Brain microvascular endothelial cell (primary cell): Measurements from ENCODE around the gene SNX10.

Experiments used
- DNase-seq: peaks from one replicate; pipeline ENCODE4 v3.0.0-alpha.2; 2020
- H3K27ac ChIP-seq: fragments of 250-450 bp; sonication (Bioruptor Pico); 2 replicates; pipeline ENCODE4 v1.5.1; 2020; ENCODE audit warnings: mild to moderate bottlenecking, moderate library complexity
- H3K27me3 ChIP-seq: fragments of 250-450 bp; sonication (Bioruptor Pico); replicated peaks from 2 replicates; pipeline ENCODE4 v1.5.1; 2020; ENCODE audit warnings: mild to moderate bottlenecking
- H3K36me3 ChIP-seq: fragments of 250-450 bp; sonication (Bioruptor Pico); replicated peaks from 2 replicates; pipeline ENCODE4 v1.5.1; 2020; ENCODE audit warnings: mild to moderate bottlenecking
- H3K4me3 ChIP-seq: 2 replicates; pipeline ENCODE4 v1.5.1; 2011; ENCODE audit warnings: low read depth, mild to moderate bottlenecking, control low read depth, low read length, moderate library complexity
- in situ Hi-C: cut with HindIII; loops from 2 replicates; pipeline ENCODE4 v1.10.0; 2017; ENCODE audit warnings: low sequenced_read_pairs, low pct_ligation_motif_present
- TF ChIP-seq, protein P1 (sequence below): IDR thresholded peaks from 2 replicates; pipeline ENCODE4 v1.5.1; 2011; ENCODE audit warnings: low read depth, mild to moderate bottlenecking, moderate library complexity, low read length, control low read depth, inconsistent platforms; ENCODE audit errors: missing control alignments

SNX10 gene

GRCh38 chr7:26349005-26349915 lies 57.6 kb downstream of the SNX10 start:
- no peak overlapping the region for H3K27ac ChIP-seq
- H3K4me3 ChIP-seq: no peak overlapping the region
- no peaks in the 10 kb centered on the region for H3K36me3 ChIP-seq
- no peaks in the 10 kb centered on the region for H3K27me3 ChIP-seq
- in situ Hi-C loops: no loop called here
- TF ChIP-seq, protein P1, sequence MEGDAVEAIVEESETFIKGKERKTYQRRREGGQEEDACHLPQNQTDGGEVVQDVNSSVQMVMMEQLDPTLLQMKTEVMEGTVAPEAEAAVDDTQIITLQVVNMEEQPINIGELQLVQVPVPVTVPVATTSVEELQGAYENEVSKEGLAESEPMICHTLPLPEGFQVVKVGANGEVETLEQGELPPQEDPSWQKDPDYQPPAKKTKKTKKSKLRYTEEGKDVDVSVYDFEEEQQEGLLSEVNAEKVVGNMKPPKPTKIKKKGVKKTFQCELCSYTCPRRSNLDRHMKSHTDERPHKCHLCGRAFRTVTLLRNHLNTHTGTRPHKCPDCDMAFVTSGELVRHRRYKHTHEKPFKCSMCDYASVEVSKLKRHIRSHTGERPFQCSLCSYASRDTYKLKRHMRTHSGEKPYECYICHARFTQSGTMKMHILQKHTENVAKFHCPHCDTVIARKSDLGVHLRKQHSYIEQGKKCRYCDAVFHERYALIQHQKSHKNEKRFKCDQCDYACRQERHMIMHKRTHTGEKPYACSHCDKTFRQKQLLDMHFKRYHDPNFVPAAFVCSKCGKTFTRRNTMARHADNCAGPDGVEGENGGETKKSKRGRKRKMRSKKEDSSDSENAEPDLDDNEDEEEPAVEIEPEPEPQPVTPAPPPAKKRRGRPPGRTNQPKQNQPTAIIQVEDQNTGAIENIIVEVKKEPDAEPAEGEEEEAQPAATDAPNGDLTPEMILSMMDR: no peak
- no peak for DNase-seq

DNA sequence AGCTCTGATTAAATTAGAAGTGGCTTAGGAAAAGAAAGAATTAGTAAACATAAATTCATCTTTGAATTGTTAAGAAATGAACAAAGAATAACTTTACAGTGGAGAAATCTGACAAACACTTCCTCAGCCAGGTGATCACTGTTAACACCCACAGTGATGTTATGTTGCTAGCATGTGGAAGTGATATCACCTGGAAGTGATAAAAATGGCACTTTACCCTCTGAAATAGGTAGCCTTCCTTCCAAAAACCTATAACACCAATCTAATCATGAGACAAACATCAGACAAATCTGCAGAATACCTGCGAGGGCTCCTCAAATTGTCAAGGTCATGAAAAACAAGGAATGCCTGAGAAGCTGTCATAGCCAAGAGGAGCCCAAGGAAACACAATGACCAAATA lies 59.5 kb downstream of the SNX10 start:
- Histone ChIP-seq H3K27me3 (no peaks in the 10 kb centered on the region), H3K27ac (no peak overlapping the region), H3K36me3 (no peaks in the 10 kb centered on the region), H3K4me3 (no peak overlapping the region)
- no peak for DNase-seq
- TF ChIP-seq, protein P1: no peak
- in situ Hi-C loops: no loop called here

- DNase-seq: no peak
- Histone ChIP-seq H3K27ac (no peak overlapping the region), H3K4me3 (no peak overlapping the region), H3K36me3 (no peaks in the 10 kb centered on the region), H3K27me3 (no peaks in the 10 kb centered on the region)
- in situ Hi-C loops: no loop called here
- TF ChIP-seq, protein P1: no peak
Measured at GRCh38 chr7:26356229-26356628, 64.6 kb downstream of the SNX10 start.

- DNase-seq: no peak
- TF ChIP-seq, protein P1: no peak
- Histone ChIP-seq H3K4me3 (no peak overlapping the region), H3K27me3 (no peaks in the 10 kb centered on the region), H3K36me3 (no peaks in the 10 kb centered on the region), H3K27ac (no peak overlapping the region)
- in situ Hi-C loops: no loop called here
Measured at GRCh38 chr7:26356929-26357798, 65.5 kb downstream of the SNX10 start.

- DNase-seq: no peak
- Histone ChIP-seq H3K27ac (no peak overlapping the region), H3K36me3 (no peaks in the 10 kb centered on the region), H3K27me3 (peaks cover 2% of the 10 kb centered on the region), H3K4me3 (no peak overlapping the region)
- in situ Hi-C loops: no loop called here
- TF ChIP-seq, protein P1: no peak
Measured at GRCh38 chr7:26357799-26358151, 66.1 kb downstream of the SNX10 start.
